ENCODE data around the gene SV2B. TPM values are rescaled to one million over a fixed set of nuclear protein-coding genes. Genes with fewer than 3 reads are reported as not detected.

The SV2B gene
- total RNA-seq, 4 donors from 2014 or later = 0.23 to 2.2 (median 0.62) TPM

DNA sequence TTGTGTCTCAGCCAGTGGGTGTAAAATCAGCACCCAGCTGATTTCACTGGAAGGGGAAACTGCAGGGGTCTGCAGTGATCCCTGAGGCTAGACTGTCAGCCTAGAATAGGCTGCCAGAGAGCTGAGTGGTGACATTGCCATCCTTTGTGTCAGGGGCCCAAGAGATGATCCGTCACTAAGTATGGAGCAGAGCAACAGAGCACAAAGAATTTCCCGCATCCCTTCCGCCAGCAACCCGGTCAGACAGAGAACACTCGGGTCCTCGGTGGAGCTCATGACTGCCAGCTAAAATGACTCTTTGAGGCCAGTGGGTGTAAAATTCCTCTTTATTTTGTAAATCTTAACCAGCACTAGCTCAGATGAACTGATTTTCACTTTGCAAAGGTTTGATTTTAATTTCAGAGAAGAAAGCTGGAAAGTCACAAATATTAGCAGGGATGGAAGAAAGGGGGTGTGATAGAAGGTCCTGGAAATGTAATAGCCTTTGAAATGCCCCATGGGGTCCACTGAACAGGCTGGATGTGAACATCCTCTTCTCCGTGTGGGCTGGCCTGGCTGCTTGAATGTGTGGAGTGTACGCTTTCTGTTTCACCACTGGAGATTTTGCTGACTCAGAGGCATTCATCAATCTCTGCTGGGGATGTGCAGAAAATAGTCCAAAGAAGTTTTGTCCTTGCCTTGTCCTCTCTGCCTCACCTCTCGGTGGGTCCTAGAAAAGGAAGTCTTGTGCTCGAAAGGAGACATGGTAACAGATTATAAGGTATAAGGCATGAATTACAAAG is 138.8 kb downstream of the SV2B start:
- no peaks in the 10 kb centered on the region for H3K9me3 ChIP-seq
- H3K27me3 ChIP-seq = peaks cover 4% of the 10 kb centered on the region
- H3K4me1 ChIP-seq = no peaks in the 10 kb centered on the region
- no peak for DNase-seq (ENCODE audit: low spot score in 2 of 2)
- no peak overlapping the region for H3K4me3 ChIP-seq
- TF ChIP-seq POLR2AphosphoS5 (IDR thresholded peaks at IDR 0.05) (no peak), EP300 (IDR thresholded peaks at IDR 0.05) (no peak), POLR2A (IDR thresholded peaks at IDR 0.05) (no peak)
- TF ChIP-seq, protein P1, sequence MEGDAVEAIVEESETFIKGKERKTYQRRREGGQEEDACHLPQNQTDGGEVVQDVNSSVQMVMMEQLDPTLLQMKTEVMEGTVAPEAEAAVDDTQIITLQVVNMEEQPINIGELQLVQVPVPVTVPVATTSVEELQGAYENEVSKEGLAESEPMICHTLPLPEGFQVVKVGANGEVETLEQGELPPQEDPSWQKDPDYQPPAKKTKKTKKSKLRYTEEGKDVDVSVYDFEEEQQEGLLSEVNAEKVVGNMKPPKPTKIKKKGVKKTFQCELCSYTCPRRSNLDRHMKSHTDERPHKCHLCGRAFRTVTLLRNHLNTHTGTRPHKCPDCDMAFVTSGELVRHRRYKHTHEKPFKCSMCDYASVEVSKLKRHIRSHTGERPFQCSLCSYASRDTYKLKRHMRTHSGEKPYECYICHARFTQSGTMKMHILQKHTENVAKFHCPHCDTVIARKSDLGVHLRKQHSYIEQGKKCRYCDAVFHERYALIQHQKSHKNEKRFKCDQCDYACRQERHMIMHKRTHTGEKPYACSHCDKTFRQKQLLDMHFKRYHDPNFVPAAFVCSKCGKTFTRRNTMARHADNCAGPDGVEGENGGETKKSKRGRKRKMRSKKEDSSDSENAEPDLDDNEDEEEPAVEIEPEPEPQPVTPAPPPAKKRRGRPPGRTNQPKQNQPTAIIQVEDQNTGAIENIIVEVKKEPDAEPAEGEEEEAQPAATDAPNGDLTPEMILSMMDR (IDR thresholded peaks at IDR 0.05) = no peak
- no peak overlapping the region for H3K27ac ChIP-seq
- 78% methylated on average over 10 of the region's 10 CpGs for WGBS
- no peaks in the 10 kb centered on the region for H3K36me3 ChIP-seq

DNA sequence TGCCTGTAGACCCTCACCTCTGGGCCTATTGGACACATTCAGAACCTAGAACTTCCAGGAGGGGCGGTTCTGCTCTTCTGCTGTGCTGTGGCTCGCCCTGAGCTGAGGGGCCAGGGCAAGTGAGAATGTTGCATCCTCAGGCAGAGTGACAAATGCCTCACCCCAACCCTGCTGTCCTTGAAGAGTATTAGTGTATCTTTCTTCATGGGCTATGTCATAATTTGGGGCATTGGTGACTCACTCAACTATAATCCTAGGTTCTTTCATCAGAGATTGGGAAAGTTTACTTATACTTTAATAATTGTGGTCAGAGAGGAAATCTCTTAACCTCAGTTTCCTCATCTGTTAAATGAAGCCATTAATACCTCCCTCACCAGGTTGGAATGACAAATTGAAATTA is 143.8 kb downstream of the SV2B start:
- Histone ChIP-seq H3K4me3 (no peak overlapping the region), H3K27me3 (no peaks in the 10 kb centered on the region), H3K27ac (no peak overlapping the region), H3K9me3 (no peaks in the 10 kb centered on the region), H3K4me1 (no peaks in the 10 kb centered on the region), H3K36me3 (no peaks in the 10 kb centered on the region)
- TF ChIP-seq EP300 (IDR thresholded peaks at IDR 0.05) (no peak), POLR2A (IDR thresholded peaks at IDR 0.05) (no peak)
- TF ChIP-seq, protein P1 (IDR thresholded peaks at IDR 0.05) = no peak
- 80% methylated on average over 2 of the region's 2 CpGs for WGBS
- DNase-seq (ENCODE audit: low spot score in 2 of 2) = no peak

DNA sequence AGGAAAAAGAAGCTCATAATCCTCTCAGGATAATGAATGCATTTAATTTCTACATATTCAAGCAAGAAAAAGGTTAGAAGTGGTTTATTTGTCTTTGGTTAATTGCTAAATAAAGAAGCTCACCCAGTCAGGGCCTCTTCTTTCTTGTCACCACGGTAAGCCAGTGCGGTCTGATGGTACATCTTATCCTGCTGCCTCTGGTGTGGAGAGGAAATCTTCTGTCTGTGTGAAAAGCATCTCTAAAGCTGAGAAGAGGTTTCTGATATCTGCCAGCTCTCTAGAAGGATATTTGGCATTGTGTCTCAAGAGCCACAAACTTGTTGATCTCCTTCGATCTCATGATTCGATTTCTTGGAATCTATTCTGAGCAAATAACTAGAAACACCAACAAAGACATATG is 144.9 kb downstream of the SV2B start:
- Histone ChIP-seq H3K27me3 (no peaks in the 10 kb centered on the region), H3K4me1 (no peaks in the 10 kb centered on the region), H3K36me3 (no peaks in the 10 kb centered on the region), H3K27ac (no peak overlapping the region), H3K4me3 (no peak overlapping the region), H3K9me3 (no peaks in the 10 kb centered on the region)
- TF ChIP-seq POLR2A (IDR thresholded peaks at IDR 0.05) (no peak), POLR2AphosphoS5 (IDR thresholded peaks at IDR 0.05) (no peak), EP300 (IDR thresholded peaks at IDR 0.05) (no peak)
- TF ChIP-seq, protein P1 (IDR thresholded peaks at IDR 0.05) = no peak
- no peak for DNase-seq (ENCODE audit: low spot score in 2 of 2)
- 82% methylated on average over 4 of the region's 4 CpGs for WGBS

DNA sequence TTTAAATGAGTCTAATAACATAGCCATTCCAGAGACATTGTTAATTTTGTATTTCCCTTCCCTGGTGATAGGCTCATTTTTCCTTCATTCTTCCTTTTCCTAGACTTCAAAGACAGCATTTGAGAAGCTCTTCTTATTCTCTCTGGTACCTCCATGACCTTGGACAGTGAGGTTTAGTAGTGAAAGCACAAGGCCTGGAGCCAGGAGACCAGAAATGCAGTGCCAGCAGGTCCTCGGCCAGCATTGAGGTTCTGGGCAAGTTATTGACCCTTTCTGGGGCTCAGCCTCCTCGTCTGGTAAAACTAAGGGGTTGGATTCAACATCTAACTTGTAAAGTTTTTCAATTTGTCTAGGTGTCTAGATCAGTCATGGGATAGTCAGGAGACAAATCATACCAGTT is 146.9 kb downstream of the SV2B start:
- no peak for DNase-seq (ENCODE audit: low spot score in 2 of 2)
- 59% methylated on average over 2 of the region's 2 CpGs for whole genome bisulfite sequencing
- TF ChIP-seq POLR2A (IDR thresholded peaks at IDR 0.05) (no peak), POLR2AphosphoS5 (IDR thresholded peaks at IDR 0.05) (no peak), EP300 (IDR thresholded peaks at IDR 0.05) (no peak)
- TF ChIP-seq, protein P1 (IDR thresholded peaks at IDR 0.05) = no peak
- Histone ChIP-seq H3K36me3 (no peaks in the 10 kb centered on the region), H3K4me1 (no peaks in the 10 kb centered on the region), H3K4me3 (no peak overlapping the region), H3K9me3 (no peaks in the 10 kb centered on the region), H3K27me3 (no peaks in the 10 kb centered on the region), H3K27ac (no peak overlapping the region)

DNA sequence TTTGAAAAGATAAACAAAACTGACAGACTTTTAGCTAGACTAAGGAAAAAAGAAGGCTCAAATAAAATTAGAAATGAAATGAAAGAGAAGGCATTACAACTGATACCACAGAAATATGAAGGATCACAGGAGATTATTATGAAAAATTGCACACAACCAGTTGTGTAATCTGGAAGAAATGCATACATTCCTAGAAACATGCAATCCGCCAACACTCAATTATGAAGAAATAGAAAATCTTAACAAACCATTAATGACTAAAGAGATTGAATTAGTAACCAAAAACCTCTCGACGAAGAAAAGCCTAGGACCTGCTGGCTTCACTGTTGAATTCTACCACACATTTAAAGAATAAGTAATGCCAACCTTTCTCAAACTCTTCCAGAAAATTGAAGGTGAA is 149.5 kb downstream of the SV2B start:
- no peaks in the 10 kb centered on the region for H3K27me3 ChIP-seq
- TF ChIP-seq POLR2AphosphoS5 (IDR thresholded peaks at IDR 0.05) (no peak), EP300 (IDR thresholded peaks at IDR 0.05) (no peak), POLR2A (IDR thresholded peaks at IDR 0.05) (no peak)
- TF ChIP-seq, protein P1 (IDR thresholded peaks at IDR 0.05) = no peak
- H3K27ac ChIP-seq = no peak overlapping the region
- no peak overlapping the region for H3K4me3 ChIP-seq
- DNase-seq (ENCODE audit: low spot score in 2 of 2) = no peak
- no peaks in the 10 kb centered on the region for H3K36me3 ChIP-seq
- H3K4me1 ChIP-seq = no peaks in the 10 kb centered on the region
- no peaks in the 10 kb centered on the region for H3K9me3 ChIP-seq
- WGBS = 98% methylated on average over 3 of the region's 3 CpGs
